HG03280 (cell line): ENCODE data around the gene SLIT3.

Source experiments
- ATAC-seq: cut with Tn5 transposase; IDR thresholded peaks from one replicate; pipeline ENCODE4 v1.9.1; 2021; ENCODE audit warnings: mild to moderate bottlenecking, moderate library complexity; ENCODE audit not compliant: unreplicated experiment

SLIT3 gene

GRCh38 chr5:169009123-169009522, 291.8 kb downstream of the SLIT3 start:
- no peak for ATAC-seq

DNA sequence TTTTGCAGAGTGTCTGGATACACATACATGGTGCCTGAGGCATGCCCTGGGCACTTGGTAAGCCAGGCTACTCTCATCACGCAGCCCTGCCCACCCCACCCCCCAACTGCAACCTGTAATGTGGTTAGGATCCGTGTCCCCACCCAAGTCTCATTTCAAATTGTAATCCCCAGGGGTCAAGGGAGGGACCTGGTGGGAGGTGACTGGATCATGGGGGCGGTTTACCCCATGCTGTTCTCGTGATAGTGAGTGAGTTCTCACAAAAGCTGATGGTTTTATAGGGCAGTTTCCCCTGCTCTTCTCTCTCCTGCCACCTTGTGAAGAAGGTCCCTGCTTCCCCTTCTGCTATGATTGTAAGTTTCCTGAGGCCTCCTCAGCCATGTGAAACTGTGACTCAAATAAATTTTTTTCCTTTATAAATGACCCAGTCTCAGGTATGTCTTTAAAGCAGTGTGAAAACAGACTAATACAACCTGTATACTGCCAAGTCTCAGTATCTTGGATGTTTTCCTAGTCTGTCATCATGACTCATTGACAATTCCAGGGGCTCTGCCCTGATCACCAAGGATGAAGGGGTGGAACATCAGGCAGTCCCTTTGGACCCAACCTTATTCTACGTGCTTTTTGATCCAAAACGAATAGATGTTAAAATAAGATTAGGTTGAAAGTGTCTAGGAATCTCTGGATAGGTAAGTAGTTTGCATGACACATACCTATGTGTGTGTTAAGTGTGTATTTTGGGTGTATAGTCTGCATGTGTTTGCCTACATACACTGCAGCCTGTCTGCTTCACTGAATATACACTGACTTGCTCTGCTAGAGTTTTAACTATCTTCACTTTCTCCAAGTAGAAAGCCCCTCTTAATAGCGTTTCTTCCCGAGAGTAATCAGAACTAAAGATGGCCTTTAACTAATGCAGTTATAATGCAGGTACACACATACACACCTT, 293.8 kb downstream of the SLIT3 start:
- no peak for ATAC-seq

GRCh38 chr5:169004551-169004950, 296.4 kb downstream of the SLIT3 start:
- no peak for ATAC-seq

DNA sequence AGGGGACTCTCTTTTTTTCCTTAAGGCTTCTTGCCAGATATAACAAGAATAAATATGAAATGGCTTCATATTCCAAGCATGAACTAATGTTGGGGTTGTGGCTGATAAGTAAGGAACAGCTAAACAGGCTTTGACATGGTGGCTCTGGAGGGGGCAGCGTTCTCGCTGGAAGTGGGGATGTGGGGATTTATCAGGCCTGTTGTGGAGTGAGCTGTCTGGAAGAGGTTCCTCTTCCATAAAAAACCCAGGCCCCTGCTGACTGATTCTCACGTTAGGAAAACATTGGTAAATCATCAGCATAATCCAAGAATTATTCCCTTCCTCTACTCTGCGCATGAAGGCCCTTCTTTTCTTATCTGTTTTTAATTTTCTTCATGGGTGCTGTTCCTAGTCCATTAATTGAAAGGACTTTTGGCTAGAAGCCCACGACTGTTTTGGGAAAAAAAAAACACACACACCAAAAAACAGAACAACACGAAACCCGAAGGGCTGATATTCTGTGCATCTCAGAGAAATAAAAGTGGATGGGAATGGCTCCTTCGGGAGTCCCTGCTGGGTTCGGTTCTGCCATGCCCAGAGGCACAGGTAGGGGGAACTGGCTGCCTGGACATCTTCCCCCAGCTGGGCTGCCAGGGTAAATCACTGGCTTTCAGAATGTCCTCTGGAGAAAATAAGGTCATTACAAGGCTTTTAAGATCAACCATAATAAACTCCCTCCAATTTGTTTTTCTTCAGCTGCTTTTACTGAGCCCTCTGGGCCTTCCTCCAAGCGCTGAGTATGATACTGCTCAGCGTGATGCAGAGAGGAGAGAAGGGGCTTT, 297.0 kb downstream of the SLIT3 start:
- ATAC-seq, result no peak

- ATAC-seq, result no peak
These were observed 297.9 kb downstream of the SLIT3 start for GRCh38 chr5:169002953-169003555.

GRCh38 chr5:169001394-169001793, 299.5 kb downstream of the SLIT3 start:
- no peak for ATAC-seq

GRCh38 chr5:168995024-168995423, 305.9 kb downstream of the SLIT3 start:
- no peak for ATAC-seq

DNA sequence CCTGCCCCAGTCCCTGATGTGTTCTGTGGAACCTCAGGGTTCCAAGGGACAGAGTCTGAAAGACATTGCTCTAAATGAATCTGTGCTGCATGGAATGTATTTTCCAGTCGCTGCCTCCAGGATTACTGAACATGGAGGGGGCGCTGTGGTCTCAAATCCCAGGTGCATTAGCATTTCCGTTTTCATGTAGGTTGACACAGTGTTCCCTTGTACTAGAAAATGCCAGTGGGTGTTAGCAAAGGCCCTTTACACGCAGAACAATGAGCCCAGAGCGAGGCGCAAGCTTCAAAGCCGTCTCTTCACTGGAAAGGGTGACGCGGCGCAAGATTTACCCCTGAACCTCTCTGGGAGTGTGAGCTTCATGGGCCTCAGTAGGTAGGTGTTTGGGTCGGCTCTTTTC, 308.3 kb downstream of the SLIT3 start:
- ATAC-seq, result no peak

DNA sequence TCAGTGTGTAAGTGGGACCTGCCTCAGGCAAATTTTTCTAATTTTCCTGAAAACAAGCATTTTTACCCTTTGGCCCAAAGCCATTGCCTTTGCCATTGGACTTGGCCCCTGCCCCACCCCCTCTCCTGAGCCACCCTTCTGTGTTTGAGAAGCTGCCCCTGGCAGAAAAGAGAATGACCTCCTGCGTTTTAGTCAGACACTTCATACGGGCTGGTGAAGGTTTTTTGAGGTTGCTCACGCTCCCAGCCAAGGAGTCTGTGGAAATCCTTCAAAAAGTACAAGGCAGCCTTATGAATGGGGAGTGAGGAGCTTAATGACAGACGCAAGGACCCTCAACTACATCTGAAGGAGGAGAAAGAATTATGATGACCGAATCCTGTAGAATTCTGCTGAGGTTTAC, 308.9 kb downstream of the SLIT3 start:
- no peak for ATAC-seq

- ATAC-seq, result no peak
These were observed 309.6 kb downstream of the SLIT3 start for GRCh38 chr5:168991311-168991710.

GRCh38 chr5:168990679-168991078, 310.3 kb downstream of the SLIT3 start:
- ATAC-seq, result no peak

GRCh38 chr5:168989731-168990505, 311.0 kb downstream of the SLIT3 start:
- no peak for ATAC-seq

- ATAC-seq, result no peak
These were observed 312.2 kb downstream of the SLIT3 start for GRCh38 chr5:168988699-168989098.

GRCh38 chr5:168987543-168988300, 313.2 kb downstream of the SLIT3 start:
- no peak for ATAC-seq

DNA sequence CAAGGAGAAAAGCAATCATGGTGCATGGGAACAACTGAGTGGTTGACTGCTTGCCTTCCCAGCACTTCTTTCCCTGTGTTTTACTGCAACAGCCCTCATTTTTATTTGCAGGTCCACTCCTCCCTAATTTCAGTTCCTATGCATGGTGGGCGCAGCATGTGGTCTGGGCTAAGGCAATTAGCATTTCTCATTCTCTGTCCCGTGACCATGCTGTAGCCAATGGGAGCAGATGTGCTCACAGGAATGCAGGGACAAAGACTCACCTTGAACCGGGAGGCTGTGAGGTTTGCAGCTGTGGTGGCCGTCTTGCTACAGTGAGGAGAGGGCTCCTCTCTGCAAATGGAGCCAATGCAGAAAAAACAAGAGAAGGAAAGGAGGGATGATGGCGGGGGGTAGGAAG, 315.5 kb downstream of the SLIT3 start:
- ATAC-seq, result no peak

- no peak for ATAC-seq
These were observed 316.7 kb downstream of the SLIT3 start for GRCh38 chr5:168984135-168984675.

GRCh38 chr5:168979135-168979534, 321.8 kb downstream of the SLIT3 start:
- ATAC-seq, result no peak

GRCh38 chr5:168978500-168978899, 322.4 kb downstream of the SLIT3 start:
- ATAC-seq, result no peak

GRCh38 chr5:168978015-168978414, 322.9 kb downstream of the SLIT3 start:
- no peak for ATAC-seq
